A673 (cell line): Measurements from ENCODE around the gene MYRIP.

Experiments used
- CTCF ChIP-seq: fragments of 300-800, 200-600 bp; sonication (generic); conservative IDR thresholded peaks from 2 replicates; pipeline ENCODE4 v1.5.1; 2017; ENCODE audit warnings: low read depth, mild to moderate bottlenecking, antibody characterized with exemption, low read length, moderate library complexity, mixed read lengths
- EZH2 ChIP-seq: fragments of 200-600 bp; sonication (generic); IDR thresholded peaks from 2 replicates; pipeline ENCODE4 v1.6.1; 2017; ENCODE audit warnings: borderline replicate concordance, low read depth, mild to moderate bottlenecking, mixed read lengths, antibody characterized with exemption, low read length; ENCODE audit not compliant: poor library complexity, severe bottlenecking

GRCh38 chr3:40206522-40206921, 397.1 kb downstream of the MYRIP start:
- TF ChIP-seq CTCF, result no peak
- no peak for TF ChIP-seq EZH2
